Esophagus muscularis mucosa (tissue), 4 donors: ENCODE measurements around the gene RASL12. TPM values are rescaled to one million over a fixed set of nuclear protein-coding genes. Genes with fewer than 3 reads are reported as not detected.
A peak's percentile ranks its signal among the peaks of the same experiment; 100 is the strongest.

Experiments used
- DNase-seq: peaks from one replicate; pipeline ENCODE4 v3.0.0-alpha.2; 2017; ENCODE audit errors: extremely low spot score
- H3K27ac ChIP-seq, 4 donors: fragments of 200-600 bp; sonication (generic); replicated peaks in 1 of 4; 1 replicate in 3 of 4; 2 replicates in 1 of 4; pipeline ENCODE4 v1.5.1; 2016 to 2019; ENCODE audit warnings: mild to moderate bottlenecking in 1 of 4
- H3K27me3 ChIP-seq, 4 donors: fragments of 200-600 bp; sonication (generic); one replicate each; pipeline versions ENCODE4 v1.5.1 to v1.6.0; 2016 to 2019
- H3K36me3 ChIP-seq, 4 donors: fragments of 200-600 bp; sonication (generic); one replicate each; pipeline ENCODE4 v1.5.1; 2016 to 2019
- H3K4me1 ChIP-seq, 4 donors: fragments of 200-600 bp; sonication (generic); one replicate each; pipeline ENCODE4 v1.5.1; 2016 to 2019
- H3K4me3 ChIP-seq, 4 donors: fragments of 200-600 bp; sonication (generic); 1 replicate in 2 of 4; 2 replicates in 2 of 4; pipeline ENCODE4 v1.5.1; 2016 to 2019; ENCODE audit warnings: mild to moderate bottlenecking in 4 of 4, moderate library complexity in 1 of 4
- H3K9me3 ChIP-seq, 4 donors: fragments of 200-600 bp; sonication (generic); 1 replicate in 3 of 4; 2 replicates in 1 of 4; pipeline ENCODE4 v1.5.1; 2016 to 2019
- CTCF ChIP-seq, 3 experiments: fragments of 200-600 bp in 2 of 3; fragments of 450-650 bp in 1 of 3; sonication (generic) in 2 of 3; IDR thresholded peaks; one replicate each; pipeline ENCODE4 v1.5.1; 2017 to 2019; ENCODE audit warnings: antibody characterized with exemption in 3 of 3, mild to moderate bottlenecking in 2 of 3, moderate library complexity in 1 of 3
- EP300 ChIP-seq: sonication (generic); formaldehyde crosslinking; IDR thresholded peaks from one replicate; pipeline ENCODE4 v1.6.1; 2017; ENCODE audit warnings: antibody characterized with exemption
- POLR2A ChIP-seq: fragments of 450-650 bp; IDR thresholded peaks from one replicate; pipeline ENCODE4 v1.6.1; 2017; ENCODE audit warnings: antibody characterized with exemption, moderate library complexity, mild to moderate bottlenecking, low read depth
- POLR2AphosphoS5 ChIP-seq, 2 donors: sonication (generic); formaldehyde crosslinking; IDR thresholded peaks; one replicate each; pipeline ENCODE4 v1.6.1; 2017; ENCODE audit warnings: antibody characterized with exemption in 2 of 2
- WGBS: methylation state at CpG from one replicate; pipeline ENCODE4 v1.1.5; 2018; 5-methylcytosine and 5-hydroxymethylcytosine counted together
- intact Hi-C: fragments of 100-400 bp; cut with DNase I; formaldehyde crosslinking; loops from one replicate; pipeline ENCODE4 v1.15.1; 2023
- total RNA-seq, 4 donors: library from RNA; depleted of rRNA; stranded (reverse); fragments of >200 nt; gene quantifications; one replicate each; pipeline versions ENCODE4 v1.1.0 to v1.2.1, GENCODE V29; 2016

Gene RASL12
- total RNA-seq, 4 donors from 2014 or later = 123 to 216 (median 198) TPM

DNA sequence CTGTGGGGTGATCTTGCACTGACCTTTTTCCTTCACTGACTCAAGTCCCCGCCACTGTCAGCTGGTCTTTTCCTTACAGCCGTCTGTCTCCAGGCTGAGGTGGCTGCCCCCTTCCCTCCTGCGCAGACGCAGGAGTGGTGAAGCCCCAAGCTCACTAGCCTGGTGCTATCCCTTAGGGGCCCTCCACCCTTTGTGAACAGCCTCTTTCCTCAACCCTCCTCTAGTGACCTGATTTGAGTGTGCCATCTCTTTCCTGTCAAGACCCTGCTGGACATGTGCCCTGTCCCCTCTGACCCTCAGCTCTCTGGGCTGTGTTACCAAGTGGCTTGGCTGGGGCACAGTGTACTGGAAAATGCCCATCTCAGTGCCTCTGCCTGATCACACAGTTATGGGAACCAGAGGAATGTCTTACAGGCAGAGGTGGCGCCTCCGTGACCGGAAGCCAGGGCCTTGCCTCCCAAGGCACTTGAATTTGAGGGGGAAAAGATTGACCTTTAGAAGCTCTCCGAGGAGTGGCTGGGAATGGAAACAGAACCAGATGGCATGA lies 17.5 kb upstream of the RASL12 start:
- WGBS = 76% methylated on average over 8 of the region's 8 CpGs
- H3K4me3 ChIP-seq = no peak overlapping the region
- TF ChIP-seq POLR2A (no peak), POLR2AphosphoS5 (IDR thresholded peaks at IDR 0.05) (peak in 1 of 2 donors; percentile 18), EP300 (peak; percentile 78), CTCF (IDR thresholded peaks at IDR 0.05) (no peak)
- H3K27ac ChIP-seq = peak overlapping the region; percentile 91 to 96 (median 95)
- H3K36me3 ChIP-seq = no peaks in the 10 kb centered on the region
- no peaks in the 10 kb centered on the region for H3K27me3 ChIP-seq
- H3K9me3 ChIP-seq = no peaks in the 10 kb centered on the region
- DNase-seq = no peak
- peaks cover 97 to 98% (median 98%) of the 10 kb centered on the region in 4 donors for H3K4me1 ChIP-seq
- intact Hi-C loops = loop anchor here (10.0 kb wide), 1 partner anchor 240 kb away; the partner anchor contains the start of gene PLEKHO2

DNA sequence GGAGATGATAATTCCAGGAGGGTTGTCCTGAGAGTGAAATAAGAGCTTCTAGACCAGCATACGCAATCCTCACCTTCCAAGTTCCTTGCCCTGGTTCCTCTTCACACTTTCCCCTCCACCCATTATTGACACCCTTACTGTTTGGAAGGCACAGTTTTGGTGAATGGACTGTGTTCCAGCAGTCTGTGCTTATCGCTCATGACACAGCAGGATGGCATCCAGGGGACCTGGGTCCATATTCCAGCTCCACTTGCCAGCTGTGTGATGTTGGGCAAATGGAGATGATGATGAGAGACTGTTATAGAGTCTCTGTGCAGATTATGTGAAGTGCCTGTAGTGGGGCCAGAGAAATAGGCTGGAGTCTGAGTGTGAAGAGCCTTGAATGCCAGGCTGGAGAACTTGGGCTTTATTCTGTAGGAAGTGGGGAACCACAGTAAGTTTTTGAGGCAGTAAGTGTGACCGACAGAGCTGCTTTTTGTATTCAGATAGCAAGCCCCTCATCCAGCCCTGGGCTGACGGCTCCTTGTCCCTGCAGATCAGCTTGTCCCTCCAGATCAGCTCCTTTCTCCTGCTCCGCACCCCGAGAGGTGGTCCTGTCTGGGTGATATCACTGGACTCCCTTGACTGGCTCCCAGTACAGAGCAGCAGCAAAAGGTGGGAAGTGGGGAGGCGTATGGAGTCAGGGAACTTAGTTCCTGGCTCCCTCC lies 16.9 kb upstream of the RASL12 start:
- no peak for DNase-seq
- TF ChIP-seq EP300 (no peak), POLR2A (no peak)
- peak overlapping the region; percentile 91 to 96 (median 95) for H3K27ac ChIP-seq
- H3K4me1 ChIP-seq = peaks cover 90 to 94% (median 92%) of the 10 kb centered on the region in 4 donors
- H3K27me3 ChIP-seq = no peaks in the 10 kb centered on the region
- H3K4me3 ChIP-seq = no peak overlapping the region
- 84% methylated on average over 7 of the region's 7 CpGs for WGBS
- H3K36me3 ChIP-seq = no peaks in the 10 kb centered on the region
- intact Hi-C loops = loop anchor here (10.0 kb wide), 1 partner anchor 240 kb away; the partner anchor contains the start of gene PLEKHO2
- no peaks in the 10 kb centered on the region for H3K9me3 ChIP-seq

GRCh38 chr15:65083262-65083701 lies 15.5 kb upstream of the RASL12 start:
- Histone ChIP-seq H3K9me3 (no peaks in the 10 kb centered on the region), H3K27ac (peak overlapping the region; percentile 69 to 96 (median 93)), H3K36me3 (no peaks in the 10 kb centered on the region), H3K4me3 (no peak overlapping the region), H3K27me3 (no peaks in the 10 kb centered on the region), H3K4me1 (peaks cover 78 to 92% (median 82%) of the 10 kb centered on the region in 4 donors)
- intact Hi-C loops = loop anchor here (10.0 kb wide), 1 partner anchor 238 kb away; the partner anchor contains the start of gene PLEKHO2
- DNase-seq = no peak
- peak; percentile 48 to 74 (median 60) for TF ChIP-seq CTCF (IDR thresholded peaks at IDR 0.05)
- peak; percentile 13 to 22 for TF ChIP-seq POLR2AphosphoS5 (IDR thresholded peaks at IDR 0.05)
- no peak for TF ChIP-seq EP300
- no peak for TF ChIP-seq POLR2A
- 31% methylated on average over 7 of the region's 7 CpGs for WGBS

DNA sequence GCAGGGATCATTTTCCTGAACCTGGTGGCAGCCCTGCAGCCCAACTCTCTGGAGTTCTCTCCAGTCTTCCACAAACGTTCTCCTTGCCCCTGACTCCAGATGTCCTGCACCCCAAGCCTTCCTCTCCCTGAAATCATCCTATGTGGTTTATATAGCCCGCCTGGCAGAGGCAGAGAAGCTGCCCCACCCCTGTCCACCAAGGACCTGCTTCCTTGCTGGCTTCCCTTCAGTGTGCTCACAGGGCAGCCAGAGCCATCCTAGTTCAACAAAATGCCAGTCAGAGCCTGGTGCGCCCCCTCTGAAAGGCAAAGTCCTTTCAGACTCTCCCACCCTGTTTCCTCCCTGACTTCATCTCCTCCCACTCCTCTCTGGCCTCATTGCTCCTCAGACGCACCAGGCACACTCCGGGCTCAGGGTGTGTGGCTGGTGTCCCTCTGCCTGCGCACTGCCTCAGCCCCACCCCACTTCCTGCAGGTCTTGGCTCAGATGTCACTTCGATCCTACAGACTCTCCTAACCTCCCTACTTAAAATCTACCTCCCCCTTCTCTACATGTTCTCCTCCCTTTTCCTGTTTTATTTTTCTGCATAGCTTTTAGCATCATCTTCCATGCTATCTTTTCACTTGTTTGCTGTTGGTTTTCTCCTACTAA lies 14.6 kb upstream of the RASL12 start:
- no peak for TF ChIP-seq POLR2A
- TF ChIP-seq POLR2AphosphoS5 (IDR thresholded peaks at IDR 0.05) = peak in 1 of 2 donors; percentile 24
- WGBS = 26% methylated on average over 7 of the region's 7 CpGs
- H3K9me3 ChIP-seq = no peaks in the 10 kb centered on the region
- no peak overlapping the region for H3K4me3 ChIP-seq
- H3K36me3 ChIP-seq = no peaks in the 10 kb centered on the region
- no peak for DNase-seq
- intact Hi-C loops = loop anchor here (10.0 kb wide), 1 partner anchor 238 kb away; the partner anchor contains the start of gene PLEKHO2
- peaks cover 78 to 93% (median 82%) of the 10 kb centered on the region in 4 donors for H3K4me1 ChIP-seq
- peaks cover 0 to 5% (median 0%) of the 10 kb centered on the region in 4 donors for H3K27me3 ChIP-seq
- peak overlapping the region; percentile 69 to 96 (median 93) for H3K27ac ChIP-seq

DNA sequence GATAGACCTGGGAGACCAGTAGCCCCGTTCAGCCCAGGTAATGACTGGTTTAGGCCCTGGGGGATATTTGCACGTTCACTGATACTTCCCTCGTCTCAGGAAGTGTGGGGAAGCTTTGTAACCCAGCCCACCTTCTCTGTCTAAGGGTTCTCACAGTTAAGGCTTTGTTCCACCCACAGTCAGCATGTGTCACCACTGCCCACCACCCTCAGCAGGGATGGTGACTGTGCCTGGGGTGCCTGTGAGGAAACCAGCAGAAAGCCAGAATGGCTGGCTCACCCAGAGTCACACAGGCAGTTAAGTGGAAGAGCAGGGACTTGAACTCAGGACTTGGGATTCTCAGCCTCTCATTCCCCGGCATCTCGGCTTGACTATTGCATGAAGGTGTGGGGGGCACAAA lies 14.0 kb upstream of the RASL12 start:
- Histone ChIP-seq H3K36me3 (no peaks in the 10 kb centered on the region), H3K27me3 (peaks cover 0 to 12% (median 0%) of the 10 kb centered on the region in 4 donors), H3K9me3 (no peaks in the 10 kb centered on the region), H3K4me1 (peaks cover 78 to 93% (median 82%) of the 10 kb centered on the region in 4 donors), H3K27ac (peak overlapping the region; percentile 69 to 96 (median 93)), H3K4me3 (no peak overlapping the region)
- intact Hi-C loops = loop anchor here (10.0 kb wide), 1 partner anchor 237 kb away; the partner anchor contains the start of gene PLEKHO2
- 89% methylated on average over 5 of the region's 5 CpGs for WGBS
- TF ChIP-seq CTCF (IDR thresholded peaks at IDR 0.05) = no peak
- TF ChIP-seq EP300 = no peak
- TF ChIP-seq POLR2A = no peak
- no peak for TF ChIP-seq POLR2AphosphoS5 (IDR thresholded peaks at IDR 0.05)
- no peak for DNase-seq
